ENCODE data around the gene GPR171. TPM values are rescaled to one million over a fixed set of nuclear protein-coding genes. Genes with fewer than 3 reads are reported as not detected.
"Not testable (repeated sequence)": the region's sequence is repeated elsewhere in the genome, so short reads cannot be mapped to it uniquely, and the experiment has no call there.

GPR171 gene
- polyA plus RNA-seq, 1 donor: not detected

DNA sequence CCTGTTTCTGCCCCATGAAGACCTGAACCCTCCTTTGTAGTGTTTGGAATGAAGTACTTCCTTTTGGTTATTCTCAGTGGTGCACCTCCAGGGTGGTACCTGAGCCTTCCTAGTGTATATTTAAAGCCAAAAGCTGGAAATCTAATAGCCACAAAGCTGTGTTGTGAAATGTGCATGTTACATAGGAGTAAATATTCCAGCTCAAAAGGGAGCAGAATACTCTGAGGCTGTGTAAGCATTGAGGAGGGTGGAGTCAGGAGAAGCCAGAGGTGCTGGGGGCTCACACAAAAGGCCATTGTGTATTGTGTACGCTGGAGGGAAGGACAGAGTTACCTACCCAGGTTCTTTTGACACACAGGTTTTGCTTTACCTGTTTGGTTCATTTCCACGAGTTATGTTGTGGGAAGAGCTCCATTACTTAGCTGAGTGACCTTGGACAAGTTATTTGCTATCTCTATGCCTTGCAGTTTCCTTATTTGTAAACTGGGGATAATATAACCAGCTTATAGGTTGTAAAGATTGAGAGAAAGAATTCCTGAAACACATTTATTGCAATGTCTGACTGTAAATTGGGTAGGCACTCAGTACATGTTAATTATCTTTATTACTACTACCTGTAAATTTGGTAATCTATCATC lies 24.7 kb downstream of the GPR171 start:
- no peak for DNase-seq (ENCODE audit: low read depth)

DNA sequence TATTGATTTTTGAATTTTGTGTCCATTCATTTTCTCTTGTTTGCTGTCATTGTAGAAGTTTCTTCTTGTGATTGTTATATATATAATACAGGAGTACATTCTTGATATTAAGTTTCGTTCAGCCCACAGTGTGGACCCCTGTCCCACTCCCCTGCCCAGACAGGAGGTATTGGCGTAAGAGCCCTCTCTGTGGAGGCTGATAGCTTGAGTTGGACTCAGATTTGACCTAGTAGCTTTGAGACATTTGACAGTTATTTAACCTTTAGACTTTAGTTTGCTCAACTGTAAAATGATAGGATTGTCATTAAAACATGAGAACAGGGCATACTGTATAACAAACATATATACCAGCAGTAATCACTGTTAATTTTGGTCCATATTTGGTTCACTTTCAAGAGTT lies 27.1 kb downstream of the GPR171 start:
- DNase-seq (ENCODE audit: low read depth): no peak

DNA sequence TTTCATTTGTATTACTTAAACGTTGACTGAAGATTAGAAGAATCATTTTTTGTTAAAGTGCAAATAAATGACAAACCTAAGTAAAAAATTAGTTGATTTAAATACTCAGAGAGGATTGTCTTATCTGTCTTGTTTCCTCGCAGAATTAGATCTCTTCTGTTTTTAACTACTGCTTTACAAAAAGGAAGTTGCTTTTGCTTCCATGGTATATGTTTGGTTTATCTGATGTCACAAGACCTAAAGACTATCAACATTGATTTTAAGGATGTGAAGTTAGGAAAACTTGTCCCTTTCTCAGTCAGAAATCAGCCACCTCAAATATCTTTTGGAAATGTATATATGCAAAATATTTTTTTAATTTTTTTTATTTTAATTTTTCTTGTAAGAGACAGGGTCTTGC lies 28.7 kb downstream of the GPR171 start:
- no peak for DNase-seq (ENCODE audit: low read depth)

DNA sequence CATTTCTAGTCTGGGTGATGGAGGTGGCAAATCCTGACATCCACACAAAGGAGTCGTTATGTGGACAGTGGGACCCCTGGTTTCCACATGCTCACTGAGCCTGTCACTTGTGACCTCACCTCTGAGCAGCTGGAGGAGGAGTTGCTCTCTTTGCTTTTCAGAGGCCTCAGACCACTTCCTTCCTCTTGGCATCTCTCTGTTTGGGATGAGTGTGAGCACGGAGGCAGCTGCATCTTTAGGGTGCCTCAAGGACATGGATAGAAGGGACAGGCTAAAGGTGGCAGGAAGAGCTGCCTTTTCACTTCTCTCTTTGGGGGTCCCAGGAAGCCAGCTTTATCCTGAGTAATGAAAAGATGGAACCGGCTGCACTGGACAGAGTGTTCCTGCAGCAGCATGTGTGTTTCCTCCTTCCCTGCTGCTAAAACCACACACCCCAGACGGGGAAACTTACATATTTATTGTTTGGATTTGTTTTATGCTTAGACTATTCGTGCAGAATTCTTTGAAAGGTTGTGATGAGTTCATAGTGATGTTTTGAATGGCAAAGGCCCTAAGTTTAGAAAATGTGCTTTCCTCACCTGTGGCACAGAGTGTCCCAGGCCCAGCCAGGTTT lies 31.8 kb downstream of the GPR171 start:
- no peak for DNase-seq (ENCODE audit: low read depth)

DNA sequence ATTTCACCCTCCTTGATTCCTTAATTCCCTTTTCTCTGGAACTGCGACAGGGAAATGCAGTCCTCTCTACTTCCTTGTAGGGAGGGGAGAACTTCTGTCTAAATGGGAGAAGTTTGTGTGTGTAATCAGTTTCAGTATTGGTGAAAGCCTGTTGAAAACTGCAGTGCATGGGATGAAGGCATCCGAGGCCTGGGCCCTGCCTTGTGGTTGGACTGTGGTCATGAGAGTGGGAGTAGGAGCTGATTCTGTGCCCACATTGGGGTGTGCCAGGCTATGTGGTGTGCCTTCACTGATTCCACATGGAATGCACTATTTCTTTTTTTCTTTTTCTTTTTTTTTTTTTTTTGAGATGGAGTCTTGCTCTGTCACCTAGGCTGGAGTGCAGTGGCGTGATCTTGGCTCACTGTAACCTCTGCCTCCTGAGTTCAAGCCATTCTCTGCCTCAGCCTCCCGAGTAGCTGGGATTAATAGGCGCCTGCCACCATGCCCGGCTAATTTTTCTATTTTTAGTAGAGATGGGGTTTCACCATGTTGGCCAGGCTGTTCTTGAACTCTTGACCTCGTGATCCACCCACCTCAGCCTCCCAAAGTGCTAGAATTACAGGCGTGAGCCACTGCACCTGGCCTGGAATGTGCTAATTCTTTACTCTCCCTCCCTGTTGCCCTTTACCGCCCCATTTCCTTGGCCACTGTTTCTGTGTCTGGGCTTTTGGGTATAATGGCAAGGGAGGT lies 32.9 kb downstream of the GPR171 start:
- DNase-seq (ENCODE audit: low read depth): not testable (repeated sequence)

DNA sequence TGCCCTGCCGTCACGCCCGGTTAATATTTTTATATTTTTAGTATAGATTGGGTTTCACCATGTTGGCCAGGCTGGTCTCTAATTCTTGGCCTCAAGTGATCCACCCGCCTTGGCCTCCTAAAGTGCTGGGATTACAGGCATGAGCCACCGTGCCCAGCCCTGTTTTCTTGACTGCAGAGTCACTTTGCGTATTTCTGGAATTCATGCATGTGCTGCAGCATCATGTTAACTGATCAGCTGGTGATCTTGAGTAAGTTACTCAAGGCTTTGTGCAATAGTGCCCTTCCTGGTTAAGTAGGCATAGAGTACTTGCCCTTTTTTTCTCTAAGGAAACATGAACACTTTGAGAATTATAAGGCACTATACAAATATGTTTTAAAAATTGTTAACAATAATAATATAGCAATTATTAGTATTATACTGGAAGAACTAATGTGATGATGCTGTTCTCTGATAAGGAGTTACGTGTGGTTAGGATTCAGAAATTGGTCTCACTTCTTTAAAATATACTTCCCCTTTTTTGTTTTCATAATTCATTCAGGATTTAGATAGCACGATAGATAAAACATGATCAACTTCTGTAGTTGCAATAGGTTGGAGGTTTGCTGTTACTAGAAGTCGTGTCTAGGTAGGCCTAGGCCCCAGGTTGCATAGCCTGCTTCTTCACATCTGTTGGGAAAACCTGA lies 33.6 kb downstream of the GPR171 start:
- no peak for DNase-seq (ENCODE audit: low read depth)

DNA sequence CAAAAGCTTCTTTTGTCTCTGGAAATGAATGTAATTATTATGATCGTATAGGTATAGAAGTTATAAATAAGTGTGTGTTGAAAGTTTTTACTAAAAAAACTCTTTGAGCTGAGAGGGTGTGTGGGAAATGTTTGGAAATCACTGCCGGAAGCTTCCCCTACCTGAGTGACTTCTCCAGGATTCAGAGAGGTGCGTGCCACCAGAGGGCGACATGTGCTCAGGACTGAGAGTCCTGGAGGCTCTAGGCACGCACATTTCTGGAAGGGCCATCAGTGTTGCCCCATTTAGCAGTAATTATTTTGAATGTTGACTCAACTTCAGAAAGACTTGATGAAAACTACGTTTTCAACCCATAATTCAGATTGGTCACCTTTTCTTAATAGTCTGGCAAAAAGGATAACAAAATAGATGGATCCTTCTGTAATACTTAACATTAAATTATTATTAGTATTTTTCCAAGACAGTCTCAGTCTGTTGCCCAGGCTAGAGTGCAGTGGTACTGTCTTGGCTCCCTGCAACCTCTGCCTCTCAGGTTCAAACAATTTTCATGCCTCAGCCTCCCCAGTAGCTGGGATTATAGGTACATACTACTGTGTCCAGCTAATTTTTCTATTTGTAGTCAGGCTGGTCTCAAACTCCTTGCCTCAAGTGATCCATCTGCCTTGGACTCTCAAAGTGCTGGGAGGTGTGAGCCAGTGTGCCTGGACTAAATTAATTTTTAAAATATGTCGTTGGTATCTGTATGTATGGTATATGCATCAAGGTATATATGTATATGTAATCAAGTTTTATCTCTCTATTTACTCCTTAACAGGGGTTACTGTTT lies 34.5 kb downstream of the GPR171 start:
- no peak for DNase-seq (ENCODE audit: low read depth)

DNA sequence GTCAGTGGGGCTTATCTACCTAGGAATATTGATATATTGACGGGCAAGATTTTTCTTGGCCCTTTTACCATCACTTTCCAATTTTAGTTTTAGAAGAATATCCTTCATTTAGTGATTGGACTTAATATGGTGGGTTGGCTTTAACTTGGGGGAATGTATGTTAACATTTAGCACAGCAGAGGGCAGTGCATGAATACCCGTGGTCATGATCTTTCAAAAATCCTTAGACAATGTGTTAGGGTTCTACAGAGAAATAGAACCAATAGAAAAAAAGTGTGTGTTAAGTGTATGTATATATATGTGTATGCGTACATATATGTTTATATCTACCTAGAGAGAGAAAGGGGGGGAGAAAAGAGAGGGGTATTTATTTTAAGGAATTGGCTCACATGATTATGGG lies 36.9 kb downstream of the GPR171 start:
- DNase-seq (ENCODE audit: low read depth): no peak

DNA sequence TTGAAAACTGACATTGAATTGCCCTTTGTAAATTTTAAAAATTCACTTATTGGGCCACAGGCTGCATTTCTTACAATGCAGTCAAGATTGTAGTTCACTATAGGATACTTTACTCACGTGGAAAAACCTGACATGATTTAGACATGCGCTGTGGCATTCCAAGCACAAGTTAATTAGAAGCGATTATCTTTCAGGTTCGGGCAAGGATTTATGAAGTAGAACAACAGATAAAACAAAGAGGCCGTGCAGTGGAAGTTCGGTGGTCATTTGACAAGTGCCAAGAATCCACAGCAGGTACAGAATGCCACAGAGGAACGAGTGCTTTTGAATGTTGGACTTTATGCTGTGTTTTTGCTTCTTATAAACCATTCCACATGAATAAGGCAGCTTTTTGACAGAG lies 37.8 kb downstream of the GPR171 start:
- no peak for DNase-seq (ENCODE audit: low read depth)

DNA sequence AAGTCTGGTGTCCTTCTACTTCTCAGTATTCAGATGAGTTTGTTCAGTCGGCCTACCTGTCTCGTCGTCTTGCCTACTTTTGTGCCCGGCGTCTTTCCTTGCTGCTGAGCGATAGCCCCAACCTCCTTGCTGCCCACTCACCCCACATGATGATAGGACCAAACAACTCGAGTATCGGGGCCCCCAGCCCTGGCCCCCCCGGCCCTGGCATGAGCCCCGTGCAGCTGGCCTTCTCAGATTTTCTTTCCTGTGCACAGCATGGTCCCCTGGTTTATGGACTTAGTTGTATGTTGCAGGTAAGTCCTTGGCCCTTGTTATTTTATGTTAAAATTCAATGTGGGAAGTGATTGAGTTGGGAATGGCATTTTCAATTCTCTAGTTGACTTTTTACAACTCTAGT lies 43.2 kb downstream of the GPR171 start:
- no peak for DNase-seq (ENCODE audit: low read depth)

DNA sequence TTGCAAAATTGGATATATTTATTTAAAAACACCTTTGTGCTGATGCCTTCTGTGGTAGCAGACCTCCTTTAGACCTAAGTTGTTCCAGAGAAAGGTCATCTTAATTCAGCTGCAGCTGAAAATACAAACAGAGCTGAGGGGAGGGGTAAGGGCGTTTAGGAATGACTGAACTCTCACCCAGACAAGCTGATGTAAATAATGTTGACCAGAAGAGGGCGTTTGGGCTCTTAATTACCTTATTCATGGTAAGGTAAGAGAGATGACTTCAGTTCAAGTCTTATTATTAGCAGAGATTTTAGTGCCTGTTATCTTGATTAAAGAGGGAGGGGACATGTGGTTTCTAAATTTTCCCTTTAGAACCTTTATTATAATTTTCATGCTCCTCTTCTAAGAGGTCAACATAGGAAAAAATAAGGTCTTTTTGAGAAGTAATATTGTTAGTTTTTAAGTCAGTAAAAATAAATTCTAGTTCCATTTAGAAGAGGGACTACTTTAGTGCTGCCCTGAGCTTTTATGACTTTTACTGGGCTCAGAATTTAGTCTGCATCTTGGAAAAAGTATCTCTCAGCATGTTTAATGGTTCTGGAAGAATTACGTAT lies 46.3 kb downstream of the GPR171 start:
- DNase-seq (ENCODE audit: low read depth): no peak

DNA sequence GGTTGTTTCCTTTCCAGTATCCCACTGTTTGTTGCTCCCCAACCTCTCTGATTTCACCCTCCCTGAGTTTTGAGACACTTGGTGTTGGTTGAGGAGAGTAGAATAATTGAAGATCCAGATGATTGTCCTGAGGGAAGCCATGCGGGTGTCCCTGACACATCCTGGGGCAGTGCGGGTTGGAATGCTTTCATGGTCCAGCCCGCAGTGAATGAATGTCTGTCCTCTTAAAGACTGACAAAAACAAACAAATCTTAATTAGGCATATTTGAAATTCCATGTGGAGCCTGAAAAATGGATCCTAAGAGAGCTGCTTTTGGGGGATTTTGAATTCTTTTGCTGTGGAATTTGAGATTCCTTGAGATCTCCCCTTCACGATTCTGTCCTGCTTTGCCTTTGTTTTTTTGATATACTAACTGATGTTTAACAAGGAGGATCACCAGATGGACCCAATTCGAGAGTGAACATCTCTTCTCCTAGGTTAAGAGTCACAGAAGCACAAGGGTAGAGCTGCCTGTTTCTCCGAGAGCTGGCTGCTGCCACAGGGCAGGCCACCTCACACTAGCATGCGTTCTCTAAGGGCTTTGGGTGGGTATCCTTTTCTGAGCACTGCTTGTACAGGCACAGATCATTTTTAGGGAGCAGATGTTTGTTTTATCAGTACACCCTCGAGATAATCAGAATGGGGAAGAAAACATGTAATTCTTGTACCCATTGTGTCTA lies 47.4 kb downstream of the GPR171 start:
- DNase-seq (ENCODE audit: low read depth): no peak

DNA sequence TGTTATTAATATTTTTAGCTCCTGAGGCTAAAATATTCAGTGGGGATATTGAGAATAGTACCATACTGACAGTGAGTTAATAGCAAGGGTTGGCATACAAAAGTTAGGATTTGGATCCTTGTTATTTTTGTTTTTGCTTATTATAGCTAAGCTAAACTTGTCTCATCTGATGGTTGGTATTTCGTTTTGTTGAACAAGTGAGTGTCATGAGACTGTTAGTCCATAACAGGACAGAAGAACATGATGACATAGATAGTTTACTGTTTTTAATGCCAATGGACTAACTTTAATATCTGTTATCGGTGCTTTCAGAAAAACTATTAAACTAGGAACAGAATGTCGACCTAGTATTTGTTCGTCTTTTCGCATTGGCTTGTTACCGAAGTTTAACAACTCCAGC lies 48.5 kb downstream of the GPR171 start:
- DNase-seq (ENCODE audit: low read depth): no peak

DNA sequence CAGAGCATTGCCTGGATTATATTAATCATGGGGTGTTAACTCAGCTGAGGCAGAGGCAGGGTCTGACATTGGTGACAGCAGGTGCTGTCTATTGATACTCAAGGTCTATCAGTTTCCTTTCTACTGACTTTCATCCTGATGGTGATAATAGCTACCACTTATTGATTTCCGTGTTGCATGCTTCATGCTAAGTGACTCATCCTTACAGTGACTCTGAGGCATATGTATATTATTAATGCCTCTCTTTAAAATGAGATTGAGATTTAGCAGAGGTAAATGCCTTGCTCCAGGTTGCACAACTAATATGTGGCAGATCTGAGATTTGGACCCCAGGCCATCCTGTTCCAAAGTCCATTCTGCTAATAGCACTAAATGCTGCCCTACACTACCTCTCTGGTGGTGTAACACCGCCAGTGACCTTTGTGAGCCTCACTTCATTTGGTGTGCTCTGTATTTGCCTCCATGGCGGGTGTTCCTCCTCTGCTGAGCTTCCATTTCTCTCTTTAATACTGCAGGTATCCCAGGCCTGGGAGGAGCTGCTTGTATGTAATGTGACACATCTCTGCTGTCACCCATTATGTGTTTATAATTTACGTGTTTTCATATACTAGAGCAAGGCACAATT lies 50.4 kb downstream of the GPR171 start:
- no peak for DNase-seq (ENCODE audit: low read depth)

Other genes with a start within 250 kb of the GPR171 start
- 0.23 TPM for gene CLRN1, start 230.5 kb downstream of the GPR171 start, polyA plus RNA-seq (ENCODE audit: insufficient read length)
- 10.0 TPM for gene MED12L, start 117.6 kb downstream of the GPR171 start, polyA plus RNA-seq (ENCODE audit: insufficient read length)
- gene P2RY14, start 75.3 kb upstream of the GPR171 start, polyA plus RNA-seq (ENCODE audit: insufficient read length): 1.4 TPM
- not detected for gene GPR87, start 113.6 kb upstream of the GPR171 start, polyA plus RNA-seq (ENCODE audit: insufficient read length)
- 1.1 TPM for gene P2RY13, start 126.3 kb upstream of the GPR171 start, polyA plus RNA-seq (ENCODE audit: insufficient read length)
- gene P2RY12, start 181.5 kb upstream of the GPR171 start, polyA plus RNA-seq (ENCODE audit: insufficient read length): 0.92 TPM